Liver (tissue), 9 donors: ENCODE data around the gene EFNA3. TPM values are rescaled to one million over a fixed set of nuclear protein-coding genes. Genes with fewer than 3 reads are reported as not detected.

Experiments used
- DNase-seq: peaks from one replicate; pipeline ENCODE4 v3.0.0-alpha.2; 2017; ENCODE audit warnings: low spot score
- H3K27ac ChIP-seq, 2 donors: one replicate each; pipeline ENCODE4 v1.7.0; 2013; ENCODE audit warnings: inconsistent platforms in 2 of 2, low read length in 2 of 2, control low read depth in 1 of 2, low read depth in 1 of 2, mild to moderate bottlenecking in 1 of 2
- H3K27me3 ChIP-seq, 4 donors: one replicate each; pipeline versions ENCODE4 v1.6.1 to v1.7.0; 2013; ENCODE audit warnings: low read length in 3 of 4, inconsistent platforms in 1 of 4, mild to moderate bottlenecking in 1 of 4, moderate library complexity in 1 of 4; ENCODE audit not compliant: control insufficient read depth in 4 of 4, insufficient read depth in 4 of 4
- H3K36me3 ChIP-seq, 4 donors: one replicate each; pipeline versions ENCODE4 v1.6.1 to v1.7.0; 2013; ENCODE audit warnings: low read length in 3 of 4, mild to moderate bottlenecking in 3 of 4, low read depth in 1 of 4, moderate library complexity in 1 of 4; ENCODE audit not compliant: control insufficient read depth in 4 of 4, insufficient read depth in 3 of 4
- H3K4me1 ChIP-seq, 4 donors: one replicate each; pipeline versions ENCODE4 v1.6.1 to v1.7.0; 2013; ENCODE audit warnings: low read length in 3 of 4, mild to moderate bottlenecking in 3 of 4, moderate library complexity in 1 of 4; ENCODE audit not compliant: control insufficient read depth in 4 of 4, insufficient read depth in 4 of 4
- H3K4me3 ChIP-seq, 3 donors: one replicate each; pipeline versions ENCODE4 v1.6.1 to v1.7.0; 2013; ENCODE audit warnings: low read length in 3 of 3, control low read depth in 1 of 3, low read depth in 1 of 3, mild to moderate bottlenecking in 1 of 3
- H3K9ac ChIP-seq, 2 donors: one replicate each; pipeline ENCODE4 v1.7.0; 2013; ENCODE audit warnings: low read length in 2 of 2, mild to moderate bottlenecking in 2 of 2, moderate library complexity in 2 of 2, control low read depth in 1 of 2, low read depth in 1 of 2
- H3K9me3 ChIP-seq, 4 donors: one replicate each; pipeline versions ENCODE4 v1.6.1 to v1.7.0; 2013; ENCODE audit warnings: low read length in 3 of 4; ENCODE audit not compliant: control insufficient read depth in 4 of 4
- CTCF ChIP-seq: fragments of 150-350 bp; IDR thresholded peaks from 2 replicates; pipeline ENCODE4 v1.5.1; 2017; ENCODE audit warnings: improper control_type of control experiment, low read depth, low read length; ENCODE audit not compliant: missing input control
- EGR1 ChIP-seq, 2 donors: IDR thresholded peaks; 2 replicates each; pipeline ENCODE4 v1.6.1; 2016 to 2018; ENCODE audit warnings: antibody characterized with exemption in 2 of 2, low read depth in 2 of 2
- FOXA1 ChIP-seq: IDR thresholded peaks from 2 replicates; pipeline ENCODE4 v1.6.1; 2016; ENCODE audit warnings: antibody characterized with exemption
- FOXA2 ChIP-seq: IDR thresholded peaks from 2 replicates; pipeline ENCODE4 v1.6.1; 2016; ENCODE audit warnings: antibody characterized with exemption
- GABPA ChIP-seq, 2 donors: IDR thresholded peaks in 1 of 2; conservative IDR thresholded peaks in 1 of 2; 2 replicates each; pipeline ENCODE4 v1.6.1; 2016; ENCODE audit warnings: antibody characterized with exemption in 2 of 2, mild to moderate bottlenecking in 1 of 2, moderate library complexity in 1 of 2
- HNF4A ChIP-seq, 2 donors: conservative IDR thresholded peaks; 2 replicates each; pipeline ENCODE4 v1.6.1; 2016; ENCODE audit warnings: antibody characterized with exemption in 2 of 2, mild to moderate bottlenecking in 2 of 2
- HNF4G ChIP-seq: IDR thresholded peaks from 2 replicates; pipeline ENCODE4 v1.6.1; 2016; ENCODE audit warnings: antibody characterized with exemption
- JUND ChIP-seq, 2 donors: IDR thresholded peaks; 2 replicates each; pipeline ENCODE4 v1.6.1; 2016; ENCODE audit warnings: antibody characterized with exemption in 2 of 2
- MAX ChIP-seq: IDR thresholded peaks from 2 replicates; pipeline ENCODE4 v1.6.1; 2016; ENCODE audit warnings: antibody characterized with exemption
- NR2F2 ChIP-seq: IDR thresholded peaks from 2 replicates; pipeline ENCODE4 v1.6.1; 2016; ENCODE audit warnings: antibody characterized with exemption
- RAD21 ChIP-seq, 2 donors: IDR thresholded peaks; 2 replicates each; pipeline ENCODE4 v1.6.1; 2016; ENCODE audit warnings: antibody characterized with exemption in 2 of 2, mild to moderate bottlenecking in 2 of 2
- RXRA ChIP-seq, 2 donors: IDR thresholded peaks; 2 replicates each; pipeline ENCODE4 v1.6.1; 2017 to 2018; ENCODE audit warnings: antibody characterized with exemption in 2 of 2, mild to moderate bottlenecking in 1 of 2
- SP1 ChIP-seq: IDR thresholded peaks from 2 replicates; pipeline ENCODE4 v1.6.1; 2018; ENCODE audit warnings: antibody characterized with exemption, mild to moderate bottlenecking
- TAF1 ChIP-seq: conservative IDR thresholded peaks from 2 replicates; pipeline ENCODE4 v1.6.1; 2016; ENCODE audit warnings: antibody characterized with exemption, mild to moderate bottlenecking
- YY1 ChIP-seq: IDR thresholded peaks from 2 replicates; pipeline ENCODE4 v1.6.1; 2016; ENCODE audit warnings: antibody characterized with exemption, mild to moderate bottlenecking
- ZBTB33 ChIP-seq: IDR thresholded peaks from 2 replicates; pipeline ENCODE4 v1.6.1; 2016; ENCODE audit warnings: antibody characterized with exemption
- WGBS: extraction: QIAGEN DNeasy Blood & Tissue Kit; methylation state at CpG from one replicate; pipeline ENCODE4 v1.1.7; 2013; 5-methylcytosine and 5-hydroxymethylcytosine counted together
- polyA plus RNA-seq, 2 donors: library from polyadenylated mRNA; stranded (reverse) in 1 of 2; unstranded in 1 of 2; fragments of 200-250 nt in 1 of 2; fragments of >200 nt in 1 of 2; fragmentation: Nextera tagmentation in 1 of 2; extraction: Ambion mirVana in 1 of 2; gene quantifications; one replicate each; pipeline versions ENCODE4 v1.2.1 to v1.2.3, GENCODE V29; 2013 to 2015
- total RNA-seq, 2 donors: library from RNA; depleted of rRNA; stranded (reverse); fragments of >200 nt; gene quantifications; one replicate each; pipeline ENCODE4 v1.2.3, GENCODE V29; 2014
- TF ChIP-seq, protein P1 (sequence below): IDR thresholded peaks from 2 replicates; pipeline ENCODE4 v1.6.1; 2016; ENCODE audit warnings: antibody characterized with exemption, mild to moderate bottlenecking
- TF ChIP-seq, protein P2 (sequence below): IDR thresholded peaks from 2 replicates; pipeline ENCODE4 v1.6.1; 2016; ENCODE audit warnings: antibody characterized with exemption
- donor health status: healthy.
- donor health status: healthy.
- donor health status: healthy.
- donor health status: healthy.
- donor health status: healthy.

Gene EFNA3
- total and polyA plus RNA-seq, 4 donors, result 0.47 to 3.7 (median 1.1) TPM

DNA sequence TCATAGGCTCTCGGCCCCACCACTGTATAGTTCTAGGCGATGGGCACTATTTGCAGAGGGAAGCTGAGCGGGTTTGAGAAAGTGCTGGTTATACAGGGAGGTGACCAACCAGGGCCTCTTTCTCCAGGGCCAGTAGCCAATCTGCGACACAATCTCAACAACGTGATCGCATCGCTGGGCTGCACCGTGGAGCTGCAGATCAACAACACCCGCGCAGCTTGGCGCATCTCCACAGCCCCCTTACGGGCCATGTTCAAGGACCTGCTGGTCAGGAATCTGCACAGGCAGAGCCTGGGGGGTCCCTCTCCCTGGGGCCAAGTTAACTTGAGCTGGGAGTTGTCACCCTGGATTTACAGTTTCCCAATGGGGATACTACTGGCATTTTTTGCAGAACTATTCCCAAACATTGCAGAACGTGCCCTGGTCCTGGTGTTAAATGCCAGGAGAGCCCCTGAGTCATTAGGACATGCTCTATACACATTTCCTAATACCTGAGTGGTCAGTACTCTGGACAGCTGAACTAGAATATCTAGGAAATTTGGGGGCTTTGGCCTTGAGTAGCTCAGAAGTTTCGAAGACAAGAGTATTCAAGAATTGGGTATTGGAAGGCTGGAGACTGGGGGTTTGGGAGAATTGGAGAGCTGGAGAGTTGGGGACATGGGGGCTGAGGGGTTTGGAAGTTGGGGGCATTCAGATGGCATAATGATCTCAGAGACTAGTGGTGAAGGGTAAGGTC, 38.1 kb upstream of the EFNA3 start (continued):
- TF ChIP-seq, protein P1, sequence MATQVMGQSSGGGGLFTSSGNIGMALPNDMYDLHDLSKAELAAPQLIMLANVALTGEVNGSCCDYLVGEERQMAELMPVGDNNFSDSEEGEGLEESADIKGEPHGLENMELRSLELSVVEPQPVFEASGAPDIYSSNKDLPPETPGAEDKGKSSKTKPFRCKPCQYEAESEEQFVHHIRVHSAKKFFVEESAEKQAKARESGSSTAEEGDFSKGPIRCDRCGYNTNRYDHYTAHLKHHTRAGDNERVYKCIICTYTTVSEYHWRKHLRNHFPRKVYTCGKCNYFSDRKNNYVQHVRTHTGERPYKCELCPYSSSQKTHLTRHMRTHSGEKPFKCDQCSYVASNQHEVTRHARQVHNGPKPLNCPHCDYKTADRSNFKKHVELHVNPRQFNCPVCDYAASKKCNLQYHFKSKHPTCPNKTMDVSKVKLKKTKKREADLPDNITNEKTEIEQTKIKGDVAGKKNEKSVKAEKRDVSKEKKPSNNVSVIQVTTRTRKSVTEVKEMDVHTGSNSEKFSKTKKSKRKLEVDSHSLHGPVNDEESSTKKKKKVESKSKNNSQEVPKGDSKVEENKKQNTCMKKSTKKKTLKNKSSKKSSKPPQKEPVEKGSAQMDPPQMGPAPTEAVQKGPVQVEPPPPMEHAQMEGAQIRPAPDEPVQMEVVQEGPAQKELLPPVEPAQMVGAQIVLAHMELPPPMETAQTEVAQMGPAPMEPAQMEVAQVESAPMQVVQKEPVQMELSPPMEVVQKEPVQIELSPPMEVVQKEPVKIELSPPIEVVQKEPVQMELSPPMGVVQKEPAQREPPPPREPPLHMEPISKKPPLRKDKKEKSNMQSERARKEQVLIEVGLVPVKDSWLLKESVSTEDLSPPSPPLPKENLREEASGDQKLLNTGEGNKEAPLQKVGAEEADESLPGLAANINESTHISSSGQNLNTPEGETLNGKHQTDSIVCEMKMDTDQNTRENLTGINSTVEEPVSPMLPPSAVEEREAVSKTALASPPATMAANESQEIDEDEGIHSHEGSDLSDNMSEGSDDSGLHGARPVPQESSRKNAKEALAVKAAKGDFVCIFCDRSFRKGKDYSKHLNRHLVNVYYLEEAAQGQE, result no peak
- TF ChIP-seq, protein P2, sequence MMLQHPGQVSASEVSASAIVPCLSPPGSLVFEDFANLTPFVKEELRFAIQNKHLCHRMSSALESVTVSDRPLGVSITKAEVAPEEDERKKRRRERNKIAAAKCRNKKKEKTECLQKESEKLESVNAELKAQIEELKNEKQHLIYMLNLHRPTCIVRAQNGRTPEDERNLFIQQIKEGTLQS, result no peak
- TF ChIP-seq HNF4A (conservative IDR thresholded peaks at IDR 0.05), result no peak
- no peak for TF ChIP-seq FOXA2
- TF ChIP-seq RXRA (IDR thresholded peaks at IDR 0.05), result no peak
- no peak for TF ChIP-seq NR2F2
- TF ChIP-seq CTCF, result no peak
- no peak for TF ChIP-seq YY1
- TF ChIP-seq GABPA (IDR thresholded peaks at IDR 0.05 in 1 of 2, conservative IDR thresholded peaks at IDR 0.05 in 1 of 2), result no peak
- TF ChIP-seq EGR1 (IDR thresholded peaks at IDR 0.05; ENCODE audit: low read depth in 2 of 2), result no peak
- TF ChIP-seq TAF1, result no peak

DNA sequence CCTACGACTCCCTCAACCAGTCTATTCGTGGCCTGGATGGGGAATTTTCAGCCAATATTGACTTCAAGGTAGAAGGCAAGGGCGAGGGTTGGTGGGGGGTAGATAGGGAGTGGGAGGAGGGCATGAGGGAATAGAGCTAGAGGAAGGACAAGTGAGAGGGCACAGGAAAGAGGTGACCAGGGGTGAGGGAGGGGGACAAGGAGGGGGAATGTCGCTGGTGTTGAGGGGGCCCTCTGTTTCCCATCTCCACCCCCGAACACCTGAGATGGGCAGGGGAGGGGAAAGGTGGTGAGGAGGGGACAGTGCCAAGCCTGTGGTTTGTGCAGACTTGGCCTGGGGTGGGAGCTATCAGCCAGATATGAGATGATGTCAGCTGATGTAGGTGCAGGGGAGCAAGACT, 35.8 kb upstream of the EFNA3 start:
- DNase-seq, result no peak
- no peak overlapping the region for H3K9ac ChIP-seq
- 88% methylated on average over 5 of the region's 5 CpGs for WGBS
- no peaks in the 10 kb centered on the region for H3K36me3 ChIP-seq
- peaks cover 10 to 43% (median 34%) of the 10 kb centered on the region in 4 donors for H3K4me1 ChIP-seq
- TF ChIP-seq, protein P2, result no peak
- TF ChIP-seq, protein P1, result no peak
- TF ChIP-seq FOXA1 (no peak), EGR1 (IDR thresholded peaks at IDR 0.05; ENCODE audit: low read depth in 2 of 2) (no peak), FOXA2 (no peak), HNF4A (conservative IDR thresholded peaks at IDR 0.05) (no peak), YY1 (no peak), GABPA (IDR thresholded peaks at IDR 0.05 in 1 of 2, conservative IDR thresholded peaks at IDR 0.05 in 1 of 2) (no peak), TAF1 (no peak), NR2F2 (no peak), SP1 (no peak), RXRA (IDR thresholded peaks at IDR 0.05) (no peak), JUND (IDR thresholded peaks at IDR 0.05) (no peak), MAX (no peak), ZBTB33 (no peak), HNF4G (no peak), CTCF (no peak), RAD21 (IDR thresholded peaks at IDR 0.05) (no peak)
- no peak overlapping the region for H3K4me3 ChIP-seq
- H3K27me3 ChIP-seq, result no peaks in the 10 kb centered on the region
- no peak overlapping the region for H3K27ac ChIP-seq
- no peaks in the 10 kb centered on the region for H3K9me3 ChIP-seq
